HEK293T (cell line): ENCODE data around the gene AGBL1.

ENCODE experiments used
- BHLHE40 ChIP-seq: fragments of 450-650 bp; IDR thresholded peaks from 2 replicates; pipeline ENCODE4 v1.6.1; 2016; ENCODE audit warnings: mild to moderate bottlenecking, moderate library complexity, borderline replicate concordance
- FOXA1 ChIP-seq: fragments of 450-650 bp; IDR thresholded peaks from 2 replicates; pipeline ENCODE4 v1.6.1; 2016; ENCODE audit warnings: mild to moderate bottlenecking
- FOXK2 ChIP-seq: fragments of 450-650 bp; IDR thresholded peaks from 2 replicates; pipeline ENCODE4 v1.6.1; 2016; ENCODE audit warnings: mild to moderate bottlenecking
- FOXM1 ChIP-seq: fragments of 450-650 bp; IDR thresholded peaks from 2 replicates; pipeline ENCODE4 v1.6.1; 2017; ENCODE audit warnings: mild to moderate bottlenecking, borderline replicate concordance
- HDGF ChIP-seq: fragments of 450-650 bp; IDR thresholded peaks from 2 replicates; pipeline ENCODE4 v1.6.1; 2017; ENCODE audit warnings: antibody characterized with exemption, borderline replicate concordance
- L3MBTL2 ChIP-seq: fragments of 450-650 bp; conservative IDR thresholded peaks from 2 replicates; pipeline ENCODE4 v1.6.1; 2016; ENCODE audit warnings: mild to moderate bottlenecking
- LEF1 ChIP-seq: fragments of 450-650 bp; IDR thresholded peaks from 2 replicates; pipeline ENCODE4 v1.6.1; 2017; ENCODE audit warnings: mild to moderate bottlenecking, borderline replicate concordance
- NFRKB ChIP-seq: fragments of 450-650 bp; IDR thresholded peaks from 2 replicates; pipeline ENCODE4 v1.6.1; 2016; ENCODE audit warnings: mild to moderate bottlenecking, moderate library complexity
- PKNOX1 ChIP-seq: fragments of 450-650 bp; IDR thresholded peaks from 2 replicates; pipeline ENCODE4 v1.6.1; 2016
- SP1 ChIP-seq: fragments of 450-650 bp; IDR thresholded peaks from 2 replicates; pipeline ENCODE4 v1.6.1; 2017
- TARDBP ChIP-seq: fragments of 450-650 bp; IDR thresholded peaks from 2 replicates; pipeline ENCODE4 v1.6.1; 2016
- ZNF384 ChIP-seq: fragments of 450-650 bp; IDR thresholded peaks from 2 replicates; pipeline ENCODE4 v1.6.1; 2016

DNA sequence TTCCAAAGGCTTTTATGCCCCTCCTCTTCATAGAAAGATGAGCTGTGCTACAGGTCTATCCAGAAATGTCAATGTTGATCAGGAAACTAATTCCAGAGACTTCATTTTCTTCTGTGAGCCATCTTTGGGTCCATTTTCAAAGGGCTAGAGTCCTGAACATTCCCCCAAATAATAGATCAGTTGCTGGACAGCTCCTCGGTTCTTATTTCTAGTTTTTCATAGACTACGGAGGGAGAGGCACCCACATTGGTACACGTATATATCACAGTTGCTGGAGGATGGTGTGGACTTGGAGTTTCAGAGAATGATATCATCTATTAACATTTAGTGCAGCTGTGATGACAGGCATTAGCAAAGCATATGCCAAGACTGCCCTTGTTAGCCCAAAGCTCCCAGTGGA is 59.1 kb downstream of the AGBL1 start:
- TF ChIP-seq FOXK2 (no peak), SP1 (no peak), NFRKB (no peak), ZNF384 (no peak), L3MBTL2 (no peak), BHLHE40 (no peak), PKNOX1 (no peak), TARDBP (no peak), LEF1 (no peak), HDGF (no peak), FOXA1 (no peak), FOXM1 (no peak)
